Activated naive CD8-positive, alpha-beta T cell (primary cell): ENCODE measurements around the gene MBD6.
"Not testable (repeated sequence)": the region's sequence is repeated elsewhere in the genome, so short reads cannot be mapped to it uniquely, and the experiment has no call there.

Experiments used
- H3K27ac Mint-ChIP-seq: one replicate; pipeline ENCODE4 v1.8.0; 2021; ENCODE audit warnings: mixed read lengths
- H3K27me3 Mint-ChIP-seq: one replicate; pipeline ENCODE4 v1.8.0; 2021; ENCODE audit warnings: mixed read lengths
- H3K36me3 Mint-ChIP-seq: one replicate; pipeline ENCODE4 v1.8.0; 2021; ENCODE audit warnings: mixed read lengths
- H3K4me1 Mint-ChIP-seq: one replicate; pipeline ENCODE4 v1.8.0; 2021; ENCODE audit warnings: low read depth, mixed read lengths
- H3K4me3 Mint-ChIP-seq: one replicate; pipeline ENCODE4 v1.8.0; 2021; ENCODE audit warnings: mild to moderate bottlenecking, mixed read lengths
- H3K9me3 Mint-ChIP-seq: one replicate; pipeline ENCODE4 v1.8.0; 2021; ENCODE audit warnings: low read depth, mixed read lengths

Gene MBD6

DNA sequence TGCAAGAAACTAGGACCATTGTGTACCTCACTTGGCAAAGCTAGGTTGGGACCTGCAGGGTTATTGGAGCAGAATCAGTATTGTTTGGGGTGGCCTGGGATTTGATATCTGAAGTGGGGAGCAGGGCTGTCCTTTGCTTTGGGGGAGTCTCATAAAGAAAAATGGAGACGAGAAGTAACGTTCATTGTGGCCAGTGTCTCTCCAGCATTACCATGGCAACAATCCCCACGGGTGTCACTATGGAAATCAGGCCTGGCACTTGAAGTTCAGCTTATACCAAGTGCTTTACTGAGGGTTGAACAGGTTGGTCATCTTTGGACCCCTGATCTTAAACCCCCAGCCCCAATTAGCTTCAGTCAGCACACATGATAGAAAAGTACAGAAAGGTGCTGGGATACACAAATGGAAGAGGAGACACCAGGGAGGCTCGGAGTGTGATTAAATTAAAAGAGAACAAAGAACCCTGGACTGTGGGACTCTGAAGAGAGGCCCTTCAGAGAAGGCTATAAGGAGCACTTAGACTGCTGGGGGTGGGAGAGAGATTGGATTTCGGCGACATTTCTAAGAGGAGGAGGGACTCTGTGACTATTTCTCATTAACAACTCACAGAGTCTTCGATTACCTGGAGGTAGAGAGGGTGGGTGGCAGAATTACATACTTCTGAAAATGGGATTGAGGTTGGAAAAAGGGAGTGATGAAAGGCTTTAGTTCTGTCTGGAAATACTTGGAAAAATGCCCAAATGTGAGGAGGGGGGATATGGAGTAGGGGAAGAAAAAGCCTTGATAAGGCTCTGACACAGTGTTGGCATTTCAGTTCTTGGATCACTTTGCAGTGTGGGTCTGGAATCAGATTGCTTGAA is 30.9 kb downstream of the MBD6 start:
- Mint-ChIP-seq H3K9me3 (no peaks in the 10 kb centered on the region), H3K27me3 (no peaks in the 10 kb centered on the region)

DNA sequence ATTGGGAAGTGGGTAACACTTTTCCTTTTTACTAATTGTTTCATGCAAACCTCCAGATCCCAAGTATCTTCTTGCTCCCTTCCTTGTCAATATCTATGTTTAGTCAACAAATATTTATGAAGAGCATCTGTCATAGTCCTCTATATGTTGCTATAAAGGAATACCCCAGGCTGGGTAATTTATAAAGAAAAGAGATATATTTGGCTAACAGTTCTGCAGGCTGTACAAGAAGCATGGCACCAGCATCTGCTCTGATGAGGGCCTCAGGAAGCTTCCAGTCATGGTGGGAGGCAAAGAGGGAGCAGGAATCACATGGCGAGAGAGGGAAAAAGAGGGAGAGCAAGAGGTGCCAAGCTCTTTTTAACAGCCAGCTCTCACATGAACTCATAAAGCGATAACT is 31.8 kb downstream of the MBD6 start:
- Mint-ChIP-seq H3K4me1 (peaks cover 7% of the 10 kb centered on the region), H3K27ac (no peak overlapping the region), H3K36me3 (no peaks in the 10 kb centered on the region), H3K4me3 (no peak overlapping the region), H3K27me3 (no peaks in the 10 kb centered on the region), H3K9me3 (no peaks in the 10 kb centered on the region)

More for the DNA sequence above, 30.9 kb downstream of the MBD6 start:
- Mint-ChIP-seq H3K36me3 (no peaks in the 10 kb centered on the region), H3K4me1 (peaks cover 11% of the 10 kb centered on the region), H3K27ac (no peak overlapping the region), H3K4me3 (no peak overlapping the region)

DNA sequence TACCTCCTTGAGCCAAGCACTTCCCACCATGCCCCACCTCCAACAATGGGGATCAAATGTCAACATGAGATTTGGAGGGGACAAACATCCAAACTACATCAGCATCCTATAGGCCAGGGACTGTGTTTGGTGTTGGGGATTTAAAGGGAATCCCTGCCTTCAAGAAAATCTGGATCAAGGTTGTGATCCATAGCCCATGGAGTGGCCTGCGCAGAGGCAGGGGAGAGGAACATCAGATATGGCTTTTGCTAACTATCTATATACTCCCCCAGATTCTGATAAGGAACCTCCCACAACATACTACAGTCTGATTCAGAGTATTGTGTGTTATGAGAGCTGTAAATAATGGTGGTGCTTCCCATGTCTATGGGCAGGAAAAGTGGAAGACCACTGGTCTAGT is 32.3 kb downstream of the MBD6 start:
- H3K36me3 Mint-ChIP-seq = no peaks in the 10 kb centered on the region
- no peak overlapping the region for H3K27ac Mint-ChIP-seq
- H3K27me3 Mint-ChIP-seq = no peaks in the 10 kb centered on the region
- H3K4me1 Mint-ChIP-seq = peaks cover 6% of the 10 kb centered on the region
- no peaks in the 10 kb centered on the region for H3K9me3 Mint-ChIP-seq
- H3K4me3 Mint-ChIP-seq = no peak overlapping the region

DNA sequence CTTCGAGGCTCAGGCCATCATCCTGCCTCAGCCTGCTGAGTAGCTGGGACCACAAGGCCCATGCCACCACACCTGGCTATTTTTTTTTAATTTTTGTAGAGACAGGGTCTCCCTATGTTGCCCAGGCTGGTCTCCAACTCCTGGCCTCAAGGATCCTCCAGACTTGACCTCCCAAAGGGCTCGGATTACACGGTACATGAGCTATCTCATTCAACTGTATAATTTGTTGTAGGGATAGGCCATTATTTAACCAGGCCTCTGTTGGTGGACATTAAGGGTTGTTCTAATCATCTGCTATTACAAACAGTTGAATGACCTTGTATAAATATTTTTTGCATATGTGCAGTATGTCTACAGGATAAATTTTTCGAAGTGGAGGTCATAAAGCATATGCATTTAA is 36.2 kb downstream of the MBD6 start:
- no peaks in the 10 kb centered on the region for H3K4me1 Mint-ChIP-seq
- no peaks in the 10 kb centered on the region for H3K27me3 Mint-ChIP-seq
- no peaks in the 10 kb centered on the region for H3K9me3 Mint-ChIP-seq
- peaks cover 2% of the 10 kb centered on the region for H3K36me3 Mint-ChIP-seq
- H3K27ac Mint-ChIP-seq = no peak overlapping the region
- no peak overlapping the region for H3K4me3 Mint-ChIP-seq

DNA sequence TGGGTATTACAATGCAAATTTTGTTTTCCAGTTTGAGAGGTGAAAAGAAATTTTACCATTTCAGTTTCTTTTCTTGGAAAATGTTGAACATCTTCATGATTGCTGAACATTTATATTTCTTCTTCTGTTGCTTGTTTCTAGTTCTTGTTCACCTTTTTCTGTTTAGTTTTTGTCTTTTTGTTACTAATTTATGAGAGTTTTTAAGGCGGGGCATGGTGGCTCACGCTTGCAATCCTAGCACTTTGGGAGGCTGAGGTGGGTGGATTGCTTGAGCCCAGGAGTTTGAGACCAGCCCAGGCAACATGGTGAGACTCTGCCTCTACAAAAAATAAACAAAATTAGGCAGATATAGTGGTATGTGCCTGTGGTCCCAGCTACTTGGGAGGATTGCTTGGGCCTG is 37.9 kb downstream of the MBD6 start:
- Mint-ChIP-seq H3K4me1 (no peaks in the 10 kb centered on the region), H3K27me3 (no peaks in the 10 kb centered on the region)

DNA sequence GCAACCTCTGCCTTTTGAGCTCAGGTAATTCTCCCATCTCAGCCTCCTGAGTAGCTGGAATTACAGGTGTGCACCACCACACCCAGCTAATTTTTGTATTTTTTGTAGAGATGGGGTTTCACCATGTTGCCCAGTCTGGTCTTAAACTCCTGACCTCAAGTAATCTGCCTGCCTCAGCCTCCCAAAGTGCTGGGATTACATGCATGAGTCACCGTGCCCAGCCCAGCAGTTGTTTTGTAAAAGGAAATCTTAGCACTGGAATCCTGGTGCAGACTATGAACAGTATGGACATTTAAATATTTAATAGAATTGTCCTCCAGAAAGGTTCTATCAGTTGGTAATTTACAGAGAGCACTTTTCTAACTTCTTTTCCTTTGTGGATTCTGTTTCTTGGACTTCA is 38.5 kb downstream of the MBD6 start:
- not testable (repeated sequence) for H3K4me1 Mint-ChIP-seq, H3K36me3 Mint-ChIP-seq, H3K27ac Mint-ChIP-seq

More for the DNA sequence above, 37.9 kb downstream of the MBD6 start:
- Mint-ChIP-seq H3K9me3 (no peaks in the 10 kb centered on the region), H3K4me3 (no peak overlapping the region), H3K27ac (no peak overlapping the region), H3K36me3 (peaks cover 2% of the 10 kb centered on the region)

DNA sequence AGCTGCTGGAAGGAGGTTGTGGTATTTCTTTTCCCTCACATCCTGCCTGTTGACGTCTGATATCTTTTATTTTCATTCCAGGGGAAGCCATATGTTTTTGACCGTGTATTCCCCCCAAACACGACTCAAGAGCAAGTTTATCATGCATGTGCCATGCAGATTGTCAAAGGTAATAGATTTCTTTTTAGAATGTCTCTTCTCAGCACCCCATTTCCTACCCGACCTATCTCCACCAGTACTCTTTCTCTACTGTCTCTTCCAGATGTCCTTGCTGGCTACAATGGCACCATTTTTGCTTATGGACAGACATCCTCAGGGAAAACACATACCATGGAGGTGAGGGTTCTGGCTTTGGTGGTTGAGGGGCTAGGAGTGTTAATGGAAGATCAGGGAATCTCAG is 40.7 kb downstream of the MBD6 start:
- Mint-ChIP-seq H3K36me3 (peaks cover 2% of the 10 kb centered on the region), H3K27ac (no peak overlapping the region), H3K4me3 (no peak overlapping the region)

More for the DNA sequence above, 38.5 kb downstream of the MBD6 start:
- not testable (repeated sequence) for H3K4me3 Mint-ChIP-seq, H3K9me3 Mint-ChIP-seq, H3K27me3 Mint-ChIP-seq

DNA sequence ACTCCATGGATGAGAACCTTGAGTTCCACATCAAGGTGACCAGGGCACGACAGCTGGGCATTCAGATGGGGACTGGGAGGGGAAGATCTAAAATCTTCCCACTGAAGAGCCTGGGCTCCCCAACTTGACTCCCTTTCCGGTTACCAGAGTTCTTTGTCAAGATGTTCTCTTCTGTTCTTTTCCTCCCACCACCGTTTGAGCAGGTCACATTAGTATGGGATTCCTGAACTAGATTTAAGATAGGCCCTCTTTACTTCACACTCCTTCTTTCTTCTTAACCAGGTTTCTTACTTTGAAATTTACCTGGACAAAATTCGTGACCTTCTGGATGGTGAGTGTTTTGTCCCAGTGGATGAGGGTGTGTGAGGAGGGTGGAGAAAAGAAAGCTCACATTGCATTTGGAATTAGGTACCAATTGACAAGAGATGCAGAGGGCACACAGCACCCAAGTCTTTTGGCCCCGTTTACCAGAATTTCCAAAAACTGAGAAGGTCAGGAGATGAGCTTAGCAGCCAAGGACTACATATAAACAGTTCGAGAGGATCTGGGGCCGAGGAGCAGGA is 41.6 kb downstream of the MBD6 start:
- H3K9me3 Mint-ChIP-seq = no peaks in the 10 kb centered on the region
- no peak overlapping the region for H3K27ac Mint-ChIP-seq
- H3K4me1 Mint-ChIP-seq = no peaks in the 10 kb centered on the region
- peaks cover 3% of the 10 kb centered on the region for H3K36me3 Mint-ChIP-seq
- no peaks in the 10 kb centered on the region for H3K27me3 Mint-ChIP-seq
- no peak overlapping the region for H3K4me3 Mint-ChIP-seq

More for the DNA sequence above, 40.7 kb downstream of the MBD6 start:
- no peaks in the 10 kb centered on the region for H3K27me3 Mint-ChIP-seq
- H3K4me1 Mint-ChIP-seq = no peaks in the 10 kb centered on the region
- no peaks in the 10 kb centered on the region for H3K9me3 Mint-ChIP-seq

DNA sequence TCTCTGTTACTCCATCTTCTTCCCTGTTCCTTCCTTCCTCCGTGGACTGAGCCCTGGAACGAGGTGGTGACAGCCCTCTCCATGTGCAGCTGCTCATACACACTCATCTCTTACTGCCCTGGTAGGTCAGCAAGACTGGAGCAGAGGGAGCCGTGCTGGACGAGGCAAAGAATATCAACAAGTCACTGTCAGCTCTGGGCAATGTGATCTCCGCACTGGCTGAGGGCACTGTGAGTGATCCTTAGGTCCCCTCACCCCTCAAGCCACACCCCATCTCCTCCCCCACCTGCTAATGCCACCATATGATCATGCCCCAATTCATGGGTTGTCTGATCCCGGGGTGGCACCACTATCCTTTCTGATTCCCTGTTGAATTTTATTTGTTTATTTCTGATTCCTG is 46.2 kb downstream of the MBD6 start:
- no peaks in the 10 kb centered on the region for H3K27me3 Mint-ChIP-seq
- H3K36me3 Mint-ChIP-seq = peaks cover 3% of the 10 kb centered on the region
- H3K4me3 Mint-ChIP-seq = no peak overlapping the region
- no peaks in the 10 kb centered on the region for H3K4me1 Mint-ChIP-seq
- no peak overlapping the region for H3K27ac Mint-ChIP-seq
- no peaks in the 10 kb centered on the region for H3K9me3 Mint-ChIP-seq

DNA sequence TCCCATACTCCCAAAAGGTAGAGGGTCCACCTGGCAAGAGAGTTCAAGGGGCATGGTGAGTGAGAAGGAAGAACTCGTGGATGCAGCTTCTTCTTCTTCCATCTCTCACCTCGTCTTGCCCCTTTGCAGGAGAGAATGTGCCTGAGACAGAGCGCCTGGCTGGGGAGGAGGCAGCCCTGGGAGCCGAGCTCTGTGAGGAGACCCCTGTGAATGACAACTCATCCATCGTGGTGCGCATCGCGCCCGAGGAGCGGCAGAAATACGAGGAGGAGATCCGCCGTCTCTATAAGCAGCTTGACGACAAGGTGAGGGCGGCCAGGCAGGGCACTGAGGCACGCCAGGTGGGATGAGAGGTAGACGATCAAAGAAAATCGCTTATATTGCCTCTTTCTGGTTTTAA is 47.2 kb downstream of the MBD6 start:
- H3K4me1 Mint-ChIP-seq = no peaks in the 10 kb centered on the region
- H3K9me3 Mint-ChIP-seq = no peaks in the 10 kb centered on the region

DNA sequence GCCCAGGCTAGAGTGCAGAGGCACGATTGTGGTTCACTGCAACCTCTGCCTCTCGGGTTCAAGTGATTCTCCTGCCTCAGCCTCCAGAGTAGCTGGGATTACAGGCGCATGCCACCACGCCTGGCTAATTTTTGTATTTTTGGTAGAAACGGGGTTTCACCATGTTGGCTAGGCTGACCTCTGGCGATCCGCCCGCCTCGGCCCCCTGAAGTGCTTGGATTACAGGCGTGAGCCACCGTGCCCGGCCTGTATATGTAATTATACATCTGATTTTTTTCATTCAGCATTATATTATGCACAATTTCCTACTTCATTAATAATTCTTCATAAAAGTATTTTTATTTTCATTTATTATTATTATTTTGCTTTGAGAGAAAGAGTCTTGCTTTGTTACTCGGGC is 47.8 kb downstream of the MBD6 start:
- H3K4me3 Mint-ChIP-seq, H3K9me3 Mint-ChIP-seq, H3K27me3 Mint-ChIP-seq: not testable (repeated sequence)

More for the DNA sequence above, 47.2 kb downstream of the MBD6 start:
- no peaks in the 10 kb centered on the region for H3K27me3 Mint-ChIP-seq
- no peak overlapping the region for H3K4me3 Mint-ChIP-seq
- peaks cover 3% of the 10 kb centered on the region for H3K36me3 Mint-ChIP-seq
- no peak overlapping the region for H3K27ac Mint-ChIP-seq

DNA sequence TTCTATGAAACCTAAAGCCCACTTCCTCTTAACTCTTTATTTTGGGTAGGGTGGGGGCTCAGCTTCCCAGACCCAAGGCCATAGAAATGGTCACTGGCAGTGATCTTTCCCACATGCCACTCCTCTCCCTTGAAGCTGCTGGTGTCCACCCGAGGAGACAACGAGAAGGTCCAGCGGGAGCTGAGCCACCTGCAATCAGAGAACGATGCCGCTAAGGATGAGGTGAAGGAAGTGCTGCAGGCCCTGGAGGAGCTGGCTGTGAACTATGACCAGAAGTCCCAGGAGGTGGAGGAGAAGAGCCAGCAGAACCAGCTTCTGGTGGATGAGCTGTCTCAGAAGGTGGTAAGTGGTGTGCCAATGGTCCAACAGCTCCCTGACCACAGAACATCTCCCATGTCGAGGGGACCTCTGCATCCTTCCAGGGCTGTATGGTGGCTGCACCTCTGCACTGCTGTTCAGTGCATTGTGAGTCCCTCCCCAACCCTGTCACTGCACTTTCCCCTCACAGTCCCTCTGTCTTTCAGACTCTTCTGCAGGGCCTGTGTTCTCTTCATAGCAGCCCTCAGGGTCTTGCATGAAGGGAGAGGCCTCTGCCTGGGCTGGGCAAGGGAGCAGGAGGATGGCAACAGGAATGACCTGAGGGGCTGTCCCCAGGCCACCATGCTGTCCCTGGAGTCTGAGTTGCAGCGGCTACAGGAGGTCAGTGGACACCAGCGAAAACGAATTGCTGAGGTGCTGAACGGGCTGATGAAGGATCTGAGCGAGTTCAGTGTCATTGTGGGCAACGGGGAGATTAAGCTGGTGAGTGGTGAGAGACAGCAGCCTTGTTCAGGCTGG is 49.5 kb downstream of the MBD6 start:
- Mint-ChIP-seq H3K36me3 (peaks cover 3% of the 10 kb centered on the region), H3K9me3 (no peaks in the 10 kb centered on the region), H3K4me3 (no peak overlapping the region), H3K4me1 (no peaks in the 10 kb centered on the region), H3K27me3 (no peaks in the 10 kb centered on the region), H3K27ac (no peak overlapping the region)

More for the DNA sequence above, 47.8 kb downstream of the MBD6 start:
- not testable (repeated sequence) for H3K36me3 Mint-ChIP-seq, H3K4me1 Mint-ChIP-seq, H3K27ac Mint-ChIP-seq

DNA sequence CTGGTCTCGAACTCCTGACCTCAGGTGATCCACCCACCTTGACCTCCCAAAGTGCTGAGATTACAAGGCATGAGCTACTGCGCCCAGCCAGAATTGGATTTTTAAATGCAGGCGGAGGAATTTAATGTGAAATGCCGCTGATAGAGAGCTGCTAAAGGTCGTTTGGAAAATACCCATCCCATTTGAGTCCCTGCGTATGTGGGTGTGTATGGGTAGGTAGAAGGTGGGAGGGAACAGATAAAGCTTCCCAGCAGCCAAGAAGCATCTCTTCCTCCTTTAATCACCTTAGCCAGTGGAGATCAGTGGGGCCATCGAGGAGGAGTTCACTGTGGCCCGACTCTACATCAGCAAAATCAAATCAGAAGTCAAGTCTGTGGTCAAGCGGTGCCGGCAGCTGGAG is 52.2 kb downstream of the MBD6 start:
- no peaks in the 10 kb centered on the region for H3K27me3 Mint-ChIP-seq
- H3K4me1 Mint-ChIP-seq = no peaks in the 10 kb centered on the region
- H3K36me3 Mint-ChIP-seq = no peaks in the 10 kb centered on the region
- H3K9me3 Mint-ChIP-seq = no peaks in the 10 kb centered on the region
- H3K27ac Mint-ChIP-seq = no peak overlapping the region
- no peak overlapping the region for H3K4me3 Mint-ChIP-seq

DNA sequence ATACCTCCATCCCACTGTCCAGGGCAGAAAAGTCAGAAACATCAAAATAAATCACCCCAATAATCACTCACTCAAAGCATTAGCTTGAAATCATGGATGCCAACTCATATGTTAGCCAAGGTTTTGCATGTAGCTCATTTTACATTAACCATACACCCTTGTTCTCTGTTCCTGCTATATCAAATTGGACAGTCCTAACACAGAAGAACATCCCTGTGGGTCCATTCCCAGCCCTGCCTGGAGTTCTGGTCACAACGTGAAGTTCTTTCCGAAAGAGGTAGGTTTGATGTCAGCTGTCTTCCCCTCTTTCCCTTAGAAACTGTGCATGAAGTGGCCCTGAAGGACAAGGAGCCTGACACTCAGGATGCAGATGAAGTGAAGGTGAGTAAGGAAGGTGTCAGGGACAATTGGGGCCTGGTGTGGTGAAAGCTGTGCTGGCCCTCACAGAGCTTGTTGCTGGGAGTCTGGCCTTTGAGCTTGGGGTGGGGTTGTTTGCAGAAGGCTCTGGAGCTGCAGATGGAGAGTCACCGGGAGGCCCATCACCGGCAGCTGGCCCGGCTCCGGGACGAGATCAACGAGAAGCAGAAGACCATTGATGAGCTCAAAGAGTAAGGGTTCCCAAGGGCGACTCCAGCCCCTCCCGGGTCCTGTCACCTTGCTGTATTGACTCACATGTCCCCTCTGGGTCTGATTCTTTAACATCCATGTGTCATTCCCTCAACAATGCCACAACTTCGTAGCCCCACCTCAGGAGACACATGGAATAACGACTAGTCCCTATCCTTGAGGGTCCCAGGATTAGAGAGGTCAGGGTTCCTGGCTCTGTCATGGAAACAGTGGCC is 53.4 kb downstream of the MBD6 start:
- Mint-ChIP-seq H3K4me3 (no peak overlapping the region), H3K27me3 (no peaks in the 10 kb centered on the region), H3K9me3 (no peaks in the 10 kb centered on the region), H3K36me3 (no peaks in the 10 kb centered on the region), H3K4me1 (no peaks in the 10 kb centered on the region), H3K27ac (no peak overlapping the region)
